Ovary (tissue), 3 donors: ENCODE data around the gene IFITM10.

ENCODE experiments used
- CTCF ChIP-seq, 3 donors: fragments of 450-650 bp in 2 of 3; fragments of 200-600 bp in 1 of 3; IDR thresholded peaks; one replicate each; pipeline versions ENCODE4 v1.5.1 to v1.8.0; 2016 to 2022; ENCODE audit warnings: antibody characterized with exemption in 3 of 3, mild to moderate bottlenecking in 1 of 3
- POLR2A ChIP-seq: fragments of 450-650 bp; IDR thresholded peaks from one replicate; pipeline ENCODE4 v1.6.1; 2017; ENCODE audit warnings: antibody characterized with exemption, mild to moderate bottlenecking, moderate library complexity
- donor health status: DM: no; HTN: no; CAD: no.

DNA sequence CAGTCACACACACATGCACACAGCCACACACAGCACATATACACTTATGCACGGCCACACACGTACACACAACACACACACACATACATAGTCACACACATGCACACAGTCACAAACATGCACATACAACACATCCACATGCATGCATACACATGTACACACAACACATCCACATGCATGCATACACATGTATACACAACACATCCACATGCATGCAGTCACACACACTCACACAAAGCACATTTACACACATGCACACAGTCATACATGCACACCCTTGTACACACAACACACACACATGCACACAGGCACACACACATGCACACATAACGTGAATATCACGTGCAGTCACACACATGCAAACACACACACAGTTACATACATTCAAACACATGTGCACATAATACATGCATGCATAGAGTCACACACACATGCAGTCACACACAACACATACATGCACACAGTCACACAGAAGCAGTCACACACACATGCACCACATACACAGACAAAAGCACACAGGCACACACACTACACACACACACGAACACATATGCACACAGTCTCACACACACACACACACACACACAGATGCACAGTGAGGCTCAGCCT, 18.8 kb downstream of the IFITM10 start:
- no peak for TF ChIP-seq POLR2A
- TF ChIP-seq CTCF (IDR thresholded peaks at IDR 0.05) = no peak
